Fibroblast of lung (primary cell): ENCODE data around the gene KNDC1. TPM values are rescaled to one million over a fixed set of nuclear protein-coding genes. Genes with fewer than 3 reads are reported as not detected.

Experiments
- DNase-seq, 2 donors: peaks; one replicate each; pipeline versions ENCODE4 v3.0.0 to v3.0.0-alpha.2; 2010; ENCODE audit warnings: low read depth in 2 of 2
- H2AFZ ChIP-seq: 2 replicates; pipeline ENCODE4 v1.5.1; 2012; ENCODE audit warnings: low read length, control low read depth, inconsistent platforms
- H3K27ac ChIP-seq: 2 replicates; pipeline ENCODE4 v1.5.1; 2011; ENCODE audit warnings: low read length, control low read depth; ENCODE audit not compliant: insufficient read depth
- H3K27me3 ChIP-seq: 2 replicates; pipeline ENCODE4 v1.5.1; 2011; ENCODE audit warnings: mild to moderate bottlenecking, low read length; ENCODE audit not compliant: control insufficient read depth, insufficient read depth
- H3K36me3 ChIP-seq: 2 replicates; pipeline ENCODE4 v1.5.1; 2011; ENCODE audit warnings: low read length; ENCODE audit not compliant: control insufficient read depth, insufficient read depth
- H3K4me1 ChIP-seq: 2 replicates; pipeline ENCODE4 v1.5.1; 2011; ENCODE audit warnings: low read length; ENCODE audit not compliant: control insufficient read depth, insufficient read depth; ENCODE audit errors: extremely low read depth
- H3K4me2 ChIP-seq: 2 replicates; pipeline ENCODE4 v1.5.1; 2011; ENCODE audit warnings: low read length, control low read depth; ENCODE audit not compliant: insufficient read depth; ENCODE audit errors: extremely low read depth
- H3K4me3 ChIP-seq, 4 experiments: fragments of 200-600 bp in 1 of 4; sonication (generic) in 1 of 4; replicated peaks in 1 of 4; 2 replicates each; pipeline ENCODE4 v1.5.1; 2011 to 2016; ENCODE audit warnings: low read length in 4 of 4, low read depth in 3 of 4, mild to moderate bottlenecking in 3 of 4, control low read depth in 2 of 4, inconsistent platforms in 1 of 4, mixed read lengths in 1 of 4; ENCODE audit not compliant: insufficient read depth in 1 of 4; ENCODE audit errors: control extremely low read depth in 1 of 4
- H3K79me2 ChIP-seq: 2 replicates; pipeline ENCODE4 v1.5.1; 2012; ENCODE audit warnings: mild to moderate bottlenecking, low read length, inconsistent platforms; ENCODE audit not compliant: control insufficient read depth, insufficient read depth
- H3K9ac ChIP-seq: 2 replicates; pipeline ENCODE4 v1.5.1; 2011; ENCODE audit warnings: mild to moderate bottlenecking, low read length, control low read depth; ENCODE audit not compliant: insufficient read depth
- H3K9me3 ChIP-seq: 2 replicates; pipeline ENCODE4 v1.5.1; 2012; ENCODE audit warnings: low read depth, low read length; ENCODE audit not compliant: control insufficient read depth, insufficient read depth
- H4K20me1 ChIP-seq: 2 replicates; pipeline ENCODE4 v1.5.1; 2011; ENCODE audit warnings: low read length; ENCODE audit not compliant: control insufficient read depth, insufficient read depth; ENCODE audit errors: extremely low read depth
- CTCF ChIP-seq, 2 donors: IDR thresholded peaks in 1 of 2; conservative IDR thresholded peaks in 1 of 2; 1 replicate in 1 of 2; 2 replicates in 1 of 2; pipeline ENCODE4 v1.5.1; 2011 to 2012; ENCODE audit warnings: low read length in 2 of 2, control low read depth in 1 of 2, inconsistent platforms in 1 of 2, low read depth in 1 of 2, mild to moderate bottlenecking in 1 of 2
- EZH2 ChIP-seq: IDR thresholded peaks from 2 replicates; pipeline ENCODE4 v1.5.1; 2012; ENCODE audit warnings: low read length, control low read depth, mild to moderate bottlenecking; ENCODE audit errors: missing control alignments
- polyA plus RNA-seq, 2 donors: library from polyadenylated mRNA; depleted of rRNA in 1 of 2; stranded (reverse) in 1 of 2; unstranded in 1 of 2; fragments of >200 nt; gene quantifications; 2 replicates each; pipeline ENCODE4 v1.2.1, GENCODE V29; 2011 to 2012; ENCODE audit warnings: missing spikeins in 1 of 2
- total RNA-seq: library from RNA; depleted of rRNA; stranded (reverse); fragments of >200 nt; gene quantifications from 2 replicates; pipeline ENCODE4 v1.2.1, GENCODE V29; 2014

KNDC1 gene
- total and polyA plus RNA-seq, 2 donors (not counting 1 experiment from before 2014, with no cell fraction given) = 0.20 to 0.50 TPM

GRCh38 chr10:133247681-133248333 is 87.8 kb downstream of the KNDC1 start:
- no peak overlapping the region for H3K4me3 ChIP-seq
- no peak for TF ChIP-seq CTCF (conservative IDR thresholded peaks at IDR 0.05 in 1 of 2, IDR thresholded peaks at IDR 0.05 in 1 of 2; ENCODE audit: low read depth in 1 of 2, low read length in 2 of 2)
- TF ChIP-seq EZH2 = no peak
- DNase-seq = no peak
- no peak overlapping the region for H2AFZ ChIP-seq
- H3K9me3 ChIP-seq = no peaks in the 10 kb centered on the region
- H3K27me3 ChIP-seq = no peaks in the 10 kb centered on the region
- H3K4me2 ChIP-seq = no peak overlapping the region
- no peaks in the 10 kb centered on the region for H3K4me1 ChIP-seq
- no peaks in the 10 kb centered on the region for H4K20me1 ChIP-seq
- no peaks in the 10 kb centered on the region for H3K36me3 ChIP-seq
- H3K27ac ChIP-seq = no peak overlapping the region
- H3K9ac ChIP-seq = no peak overlapping the region
- no peaks in the 10 kb centered on the region for H3K79me2 ChIP-seq

GRCh38 chr10:133248334-133248715 is 88.3 kb downstream of the KNDC1 start:
- no peak overlapping the region for H3K4me3 ChIP-seq
- H3K9ac ChIP-seq = no peak overlapping the region
- H3K9me3 ChIP-seq = no peaks in the 10 kb centered on the region
- H3K79me2 ChIP-seq = no peaks in the 10 kb centered on the region
- H4K20me1 ChIP-seq = no peaks in the 10 kb centered on the region
- no peak overlapping the region for H3K27ac ChIP-seq
- H3K36me3 ChIP-seq = no peaks in the 10 kb centered on the region
- H3K27me3 ChIP-seq = no peaks in the 10 kb centered on the region
- no peaks in the 10 kb centered on the region for H3K4me1 ChIP-seq
- DNase-seq = no peak
- no peak overlapping the region for H3K4me2 ChIP-seq
- no peak overlapping the region for H2AFZ ChIP-seq
- no peak for TF ChIP-seq CTCF (conservative IDR thresholded peaks at IDR 0.05 in 1 of 2, IDR thresholded peaks at IDR 0.05 in 1 of 2; ENCODE audit: low read depth in 1 of 2, low read length in 2 of 2)
- TF ChIP-seq EZH2 = no peak

GRCh38 chr10:133249094-133249780 is 89.2 kb downstream of the KNDC1 start:
- Histone ChIP-seq H3K9ac (no peak overlapping the region), H3K27ac (no peak overlapping the region), H3K9me3 (no peaks in the 10 kb centered on the region), H3K4me1 (no peaks in the 10 kb centered on the region), H2AFZ (no peak overlapping the region), H3K4me2 (no peak overlapping the region), H4K20me1 (no peaks in the 10 kb centered on the region), H3K4me3 (no peak overlapping the region), H3K36me3 (no peaks in the 10 kb centered on the region), H3K79me2 (no peaks in the 10 kb centered on the region), H3K27me3 (no peaks in the 10 kb centered on the region)
- no peak for TF ChIP-seq CTCF (conservative IDR thresholded peaks at IDR 0.05 in 1 of 2, IDR thresholded peaks at IDR 0.05 in 1 of 2; ENCODE audit: low read depth in 1 of 2, low read length in 2 of 2)
- TF ChIP-seq EZH2 = no peak
- no peak for DNase-seq
